T-helper 17 cell (primary cell): ENCODE data around the gene MRGPRG. TPM values are rescaled to one million over a fixed set of nuclear protein-coding genes. Genes with fewer than 3 reads are reported as not detected.

Experiments
- ATAC-seq: fragments of 150-1000 bp; cut with Tn5 transposase; 2 replicates; pipeline ENCODE4 v1.10.0; 2021; ENCODE audit warnings: mild to moderate bottlenecking, moderate library complexity
- DNase-seq, 3 donors: peaks; one replicate each; pipeline versions ENCODE4 v3.0.0 to v3.0.0-alpha.2; 2020 to 2021
- H3K9me3 ChIP-seq: one replicate; pipeline ENCODE4 v1.7.0; 2013; ENCODE audit warnings: low read length, mild to moderate bottlenecking; ENCODE audit not compliant: control insufficient read depth, poor library complexity, severe bottlenecking
- H3K27ac Mint-ChIP-seq: one replicate; pipeline ENCODE4 v1.8.0; 2022; ENCODE audit warnings: mild to moderate bottlenecking, moderate library complexity, mixed read lengths
- H3K27me3 Mint-ChIP-seq: one replicate; pipeline ENCODE4 v1.8.0; 2022; ENCODE audit warnings: mixed read lengths
- H3K36me3 Mint-ChIP-seq: one replicate; pipeline ENCODE4 v1.8.0; 2022; ENCODE audit warnings: low read depth, mixed read lengths
- H3K4me1 Mint-ChIP-seq: one replicate; pipeline ENCODE4 v1.8.0; 2022; ENCODE audit warnings: mild to moderate bottlenecking, mixed read lengths
- H3K4me3 Mint-ChIP-seq: one replicate; pipeline ENCODE4 v1.8.0; 2022; ENCODE audit warnings: mild to moderate bottlenecking, moderate library complexity, mixed read lengths
- total RNA-seq, 4 donors: library from RNA in 2 of 4; stranded (reverse) in 2 of 4; gene quantifications; one replicate each; pipeline ENCODE4 v1.2.3 and lab custom pipeline; 2022 to 2026

The MRGPRG gene
- total RNA-seq, 2 donors from 2014 or later, result not detected

DNA sequence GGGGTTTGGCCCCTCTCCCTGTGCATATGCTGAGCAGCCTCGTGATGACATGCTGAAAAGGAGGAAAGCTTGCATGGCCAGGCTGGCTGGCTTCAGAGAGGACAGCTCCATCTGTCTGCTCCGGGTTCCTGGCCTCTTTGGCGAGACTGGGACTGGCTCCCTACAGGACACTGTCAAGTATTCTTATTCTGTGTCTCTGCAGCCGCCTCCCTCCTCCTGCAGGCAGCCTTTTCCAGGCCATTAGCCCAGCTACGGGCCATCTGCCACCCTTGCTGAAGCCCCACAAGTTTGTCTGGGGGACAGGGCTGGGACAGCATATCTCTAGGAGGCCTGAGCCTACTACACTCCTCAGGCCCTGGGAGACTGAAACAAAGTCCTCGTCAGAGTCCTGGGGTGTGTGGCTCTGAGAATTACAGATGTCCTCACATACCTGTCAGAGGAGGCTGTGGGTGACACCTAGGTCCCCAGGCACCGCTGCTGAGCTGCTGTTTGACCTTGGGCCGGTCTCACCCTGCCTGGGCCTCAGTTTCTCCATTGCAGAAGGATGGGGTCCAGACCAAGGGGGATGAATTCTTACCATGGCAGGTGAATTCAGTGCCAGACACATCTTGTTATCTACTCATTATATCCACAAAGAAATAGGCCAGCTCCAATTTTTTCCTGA is 11.0 kb downstream of the MRGPRG start:
- no peaks in the 10 kb centered on the region for H3K27me3 Mint-ChIP-seq
- DNase-seq, result peak in 1 of 3 donors; percentile 4
- no peak for ATAC-seq

DNA sequence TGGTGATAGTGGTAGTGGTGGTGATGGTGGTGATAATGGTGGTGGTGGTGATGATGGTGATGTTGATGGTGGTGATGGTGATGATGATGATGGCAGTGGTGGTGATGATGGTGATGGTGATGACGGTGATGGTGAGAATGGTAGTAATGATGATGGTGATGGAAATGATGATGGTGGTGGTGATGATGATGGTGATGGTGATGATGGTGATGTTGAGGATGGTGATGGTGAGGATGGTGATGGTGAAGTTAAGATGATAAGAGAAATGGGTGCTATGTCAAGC is 11.8 kb downstream of the MRGPRG start:
- no peak for DNase-seq
- H3K36me3 Mint-ChIP-seq, result no peaks in the 10 kb centered on the region
- no peak overlapping the region for H3K4me3 Mint-ChIP-seq
- H3K27ac Mint-ChIP-seq, result no peak overlapping the region
- ATAC-seq, result no peak
- no peaks in the 10 kb centered on the region for H3K9me3 ChIP-seq
- H3K4me1 Mint-ChIP-seq, result no peaks in the 10 kb centered on the region
- peaks cover under 1% of the 10 kb centered on the region for H3K27me3 Mint-ChIP-seq

More for the DNA sequence above, 11.0 kb downstream of the MRGPRG start:
- H3K27ac Mint-ChIP-seq, result no peak overlapping the region
- no peak overlapping the region for H3K4me3 Mint-ChIP-seq
- H3K36me3 Mint-ChIP-seq, result no peaks in the 10 kb centered on the region
- no peaks in the 10 kb centered on the region for H3K4me1 Mint-ChIP-seq
- H3K9me3 ChIP-seq, result no peaks in the 10 kb centered on the region

DNA sequence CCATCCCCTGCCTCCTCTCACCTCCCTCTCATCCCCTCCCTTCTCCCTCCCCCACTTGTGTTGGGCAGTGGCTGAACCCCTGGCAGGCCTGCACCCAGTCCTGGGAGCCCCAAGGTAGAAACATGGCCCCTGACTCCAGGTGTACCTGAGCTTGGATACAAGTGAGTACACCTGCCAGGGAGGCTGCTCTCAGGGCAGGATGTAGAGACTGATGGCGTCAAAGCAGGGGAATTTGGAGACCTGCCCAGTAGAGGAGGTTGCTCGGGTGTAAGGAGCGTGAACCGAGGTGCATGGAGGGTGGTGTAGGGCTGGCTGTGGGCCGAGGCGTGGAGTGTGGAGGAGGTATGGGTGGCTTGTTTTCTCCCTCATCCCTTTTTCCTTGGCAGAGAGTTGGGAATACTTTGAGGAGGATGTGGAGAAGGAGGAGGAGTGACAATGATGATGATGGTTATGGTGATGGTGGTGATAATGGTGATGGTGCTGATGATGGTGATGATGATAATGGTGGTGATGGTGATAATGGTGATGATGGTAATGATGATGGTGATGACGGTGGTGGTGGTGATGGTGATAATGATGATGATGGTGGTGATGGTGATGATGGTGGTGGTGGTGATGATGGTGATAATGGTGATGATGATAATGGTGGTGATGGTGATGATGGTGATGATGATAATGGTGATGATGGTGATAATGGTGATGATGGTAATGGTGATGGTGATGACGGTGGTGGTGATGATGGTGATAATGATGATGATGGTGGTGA is 12.3 kb downstream of the MRGPRG start:
- Mint-ChIP-seq H3K27ac (no peak overlapping the region), H3K4me3 (no peak overlapping the region), H3K4me1 (no peaks in the 10 kb centered on the region), H3K27me3 (peaks cover 6% of the 10 kb centered on the region), H3K36me3 (no peaks in the 10 kb centered on the region)
- DNase-seq (no peak), ATAC-seq (no peak)
- H3K9me3 ChIP-seq, result no peaks in the 10 kb centered on the region

GRCh38 chr11:3205261-3206155 is 13.1 kb downstream of the MRGPRG start:
- Mint-ChIP-seq H3K4me1 (no peaks in the 10 kb centered on the region), H3K4me3 (no peak overlapping the region), H3K27ac (no peak overlapping the region), H3K36me3 (no peaks in the 10 kb centered on the region), H3K27me3 (peaks cover 7% of the 10 kb centered on the region)
- DNase-seq (no peak), ATAC-seq (no peak)
- no peaks in the 10 kb centered on the region for H3K9me3 ChIP-seq

DNA sequence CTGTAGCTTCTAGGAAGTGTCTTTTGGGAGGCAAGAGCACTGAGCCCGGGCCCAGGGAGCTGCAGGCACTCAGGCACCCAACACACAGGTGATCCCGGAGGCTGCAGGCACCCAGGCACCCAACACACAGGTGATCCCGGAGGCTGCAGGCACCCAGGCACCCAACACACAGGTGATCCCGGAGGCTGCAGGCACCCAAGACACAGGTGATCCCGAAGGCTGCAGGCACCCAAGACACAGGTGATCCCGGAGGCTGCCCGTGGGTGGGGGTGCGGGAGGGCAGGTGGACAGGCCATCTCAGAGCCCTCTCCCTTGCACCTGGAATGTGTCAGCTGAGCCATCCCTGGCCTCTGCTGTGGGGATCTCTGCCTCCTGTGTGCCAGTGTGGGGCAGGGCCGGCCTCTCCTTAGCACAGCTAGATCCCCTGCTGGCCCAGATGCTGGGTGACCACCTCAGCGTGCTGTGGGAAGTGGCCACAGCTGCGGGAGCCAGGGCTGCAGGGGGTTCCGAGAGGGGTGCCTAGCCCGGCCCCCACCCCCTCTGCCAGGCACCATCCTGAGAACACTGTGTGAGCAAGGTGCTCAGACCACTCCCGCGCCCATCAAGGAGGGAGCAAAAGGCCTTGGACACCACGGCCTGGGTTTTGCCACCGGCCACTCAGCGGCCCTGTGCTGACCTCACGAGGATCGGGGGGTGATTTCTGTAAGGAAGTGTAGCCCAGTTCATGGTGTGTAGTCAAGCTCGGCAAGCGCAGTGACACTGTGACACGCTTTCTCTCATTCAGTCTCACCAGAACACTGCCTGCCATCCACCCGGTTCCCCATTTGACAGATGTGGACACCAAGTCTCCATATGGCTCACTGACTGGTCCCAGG is 14.2 kb downstream of the MRGPRG start:
- no peak for DNase-seq
- H3K4me3 Mint-ChIP-seq, result no peak overlapping the region
- H3K27ac Mint-ChIP-seq, result no peak overlapping the region
- H3K4me1 Mint-ChIP-seq, result no peaks in the 10 kb centered on the region
- peaks cover 7% of the 10 kb centered on the region for H3K27me3 Mint-ChIP-seq
- H3K9me3 ChIP-seq, result no peaks in the 10 kb centered on the region
- ATAC-seq, result no peak
- H3K36me3 Mint-ChIP-seq, result no peaks in the 10 kb centered on the region

DNA sequence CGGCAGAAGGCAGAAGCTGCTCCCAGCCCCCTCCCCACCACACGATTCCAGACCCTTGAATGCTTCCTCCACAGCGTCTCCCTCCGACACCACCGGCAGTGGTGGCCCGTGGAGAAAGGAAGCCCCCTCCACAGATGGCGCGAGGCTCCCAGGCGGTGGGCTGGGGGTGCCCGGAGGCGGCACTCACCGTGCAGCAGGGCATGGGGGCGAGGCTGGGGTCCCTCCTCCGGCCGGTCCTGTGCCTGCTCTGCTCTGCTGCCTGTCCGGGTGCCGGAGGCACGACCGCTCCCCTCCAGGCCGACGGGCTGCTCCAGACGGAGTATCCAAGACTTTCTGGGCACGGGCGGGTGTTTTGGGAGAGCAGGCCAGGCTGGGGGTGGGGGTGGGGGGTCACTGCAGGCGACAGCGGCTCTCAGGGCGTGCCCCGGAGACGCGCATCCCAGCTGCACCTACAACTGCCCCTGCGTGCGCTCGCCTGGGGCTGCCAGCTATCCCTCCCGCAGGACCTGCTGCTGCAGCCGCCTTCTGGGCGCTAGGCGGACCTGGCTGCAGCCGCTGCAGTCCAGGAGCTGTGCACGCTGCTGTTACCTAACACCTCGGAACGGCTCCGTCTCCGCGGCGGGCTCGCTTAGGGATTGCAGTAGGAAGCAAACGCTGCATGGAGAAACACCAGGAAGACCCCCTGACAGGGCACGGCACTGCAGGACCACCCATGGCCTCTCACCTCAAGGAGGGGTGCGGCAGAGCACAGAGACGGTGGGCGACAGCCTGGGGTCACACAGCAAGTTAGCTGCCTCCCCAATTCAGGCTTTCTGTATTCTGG is 15.2 kb downstream of the MRGPRG start:
- Mint-ChIP-seq H3K27me3 (peaks cover 9% of the 10 kb centered on the region), H3K4me3 (no peak overlapping the region), H3K27ac (no peak overlapping the region), H3K36me3 (no peaks in the 10 kb centered on the region), H3K4me1 (no peaks in the 10 kb centered on the region)
- DNase-seq, result no peak
- no peak for ATAC-seq
- no peaks in the 10 kb centered on the region for H3K9me3 ChIP-seq

DNA sequence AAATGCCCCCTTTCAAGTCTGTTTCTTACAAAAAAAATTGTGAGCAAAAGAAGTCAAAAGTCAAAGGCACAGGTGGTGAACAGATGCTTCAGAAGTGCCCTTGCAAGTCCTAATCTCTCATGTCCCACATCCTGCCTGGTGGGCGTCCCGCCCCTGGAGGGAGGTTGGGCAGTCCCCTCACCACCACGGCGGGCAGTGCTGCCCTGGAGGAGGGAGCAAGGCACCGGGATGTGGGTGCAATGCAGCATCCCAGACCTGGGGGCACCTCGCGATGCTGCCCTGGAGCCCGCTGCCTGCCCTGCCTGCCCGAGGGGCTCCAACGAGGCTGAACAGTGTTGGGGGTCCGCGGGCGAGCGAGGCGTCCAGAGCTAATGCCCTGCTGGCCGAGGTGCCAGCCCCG is 15.9 kb downstream of the MRGPRG start:
- no peaks in the 10 kb centered on the region for H3K36me3 Mint-ChIP-seq
- H3K4me1 Mint-ChIP-seq, result no peaks in the 10 kb centered on the region
- peaks cover 15% of the 10 kb centered on the region for H3K27me3 Mint-ChIP-seq
- no peak overlapping the region for H3K4me3 Mint-ChIP-seq
- no peak for DNase-seq
- no peak for ATAC-seq
- H3K27ac Mint-ChIP-seq, result no peak overlapping the region
- no peaks in the 10 kb centered on the region for H3K9me3 ChIP-seq

- Mint-ChIP-seq H3K4me1 (no peaks in the 10 kb centered on the region), H3K36me3 (no peaks in the 10 kb centered on the region), H3K27me3 (peaks cover 18% of the 10 kb centered on the region), H3K4me3 (no peak overlapping the region), H3K27ac (no peak overlapping the region)
- no peak for DNase-seq
- no peak for ATAC-seq
- no peaks in the 10 kb centered on the region for H3K9me3 ChIP-seq
These were observed 16.3 kb downstream of the MRGPRG start for GRCh38 chr11:3202305-3202704.

DNA sequence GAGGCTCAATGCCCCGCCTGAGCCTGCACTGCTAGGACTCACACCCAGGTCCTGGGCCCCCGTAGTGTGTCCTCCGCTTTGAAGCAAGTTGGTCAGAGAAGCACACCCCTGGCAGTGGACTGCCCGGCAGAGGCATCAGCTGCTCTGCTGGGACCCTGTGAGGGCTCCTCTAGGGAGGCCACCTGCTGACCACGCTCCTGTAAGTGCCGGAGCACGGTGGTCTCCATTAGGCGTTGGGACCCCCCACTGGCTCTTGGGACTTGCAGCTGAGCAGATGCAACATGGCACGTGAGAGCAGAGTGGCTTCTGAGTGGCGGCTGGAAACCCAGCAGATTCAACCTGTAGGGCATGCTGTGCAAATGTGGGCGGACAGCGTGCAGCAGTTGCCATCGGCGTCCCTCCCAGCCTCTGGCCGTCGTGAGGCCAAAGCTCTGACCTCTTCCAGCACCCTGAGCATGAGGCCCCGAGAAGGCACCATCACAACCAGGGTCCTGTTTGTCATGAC is 16.9 kb downstream of the MRGPRG start:
- H3K4me3 Mint-ChIP-seq, result no peak overlapping the region
- no peaks in the 10 kb centered on the region for H3K4me1 Mint-ChIP-seq
- no peaks in the 10 kb centered on the region for H3K36me3 Mint-ChIP-seq
- ATAC-seq, result no peak
- no peak for DNase-seq
- H3K9me3 ChIP-seq, result no peaks in the 10 kb centered on the region
- H3K27ac Mint-ChIP-seq, result no peak overlapping the region
- peaks cover 21% of the 10 kb centered on the region for H3K27me3 Mint-ChIP-seq

- Mint-ChIP-seq H3K4me3 (no peak overlapping the region), H3K27ac (no peak overlapping the region), H3K4me1 (no peaks in the 10 kb centered on the region), H3K27me3 (peaks cover 23% of the 10 kb centered on the region), H3K36me3 (no peaks in the 10 kb centered on the region)
- H3K9me3 ChIP-seq, result no peaks in the 10 kb centered on the region
- ATAC-seq (no peak), DNase-seq (no peak)
These were observed 17.5 kb downstream of the MRGPRG start for GRCh38 chr11:3201112-3201581.

DNA sequence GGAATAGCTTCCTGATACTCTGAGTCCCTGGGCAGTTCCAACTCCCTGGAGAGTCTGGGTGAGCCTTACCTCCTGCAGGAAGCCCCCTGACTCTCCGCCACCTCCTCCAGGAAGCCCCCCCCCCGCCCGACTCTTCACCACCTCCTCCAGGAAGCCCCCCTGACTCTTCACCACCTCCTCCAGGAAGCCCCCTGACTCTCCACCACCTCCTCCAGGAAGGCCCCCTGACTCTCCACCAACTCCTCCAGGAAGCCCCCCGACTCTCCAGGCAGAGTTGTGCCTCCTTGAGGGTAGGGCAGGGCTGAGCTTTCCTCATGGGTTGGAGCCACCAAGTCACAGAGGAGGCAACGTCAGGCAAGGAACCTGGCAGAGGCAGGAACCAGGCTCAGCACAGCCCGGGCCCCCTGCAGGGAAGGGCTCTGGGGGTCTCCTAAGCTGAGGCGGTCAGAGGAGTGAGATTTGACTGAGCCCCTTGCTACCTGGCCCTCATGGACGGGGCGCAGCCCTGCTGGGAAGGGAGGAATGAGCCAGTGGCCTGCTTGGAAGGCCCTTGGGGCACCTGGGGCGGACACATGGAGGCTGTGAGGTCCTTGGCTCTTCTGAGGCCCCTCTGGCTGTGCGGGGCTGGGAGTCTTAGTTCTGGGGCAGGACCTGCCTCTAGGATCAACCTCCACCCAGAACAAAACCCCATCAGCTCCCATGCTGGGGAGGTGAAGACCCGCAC is 18.1 kb downstream of the MRGPRG start:
- H3K9me3 ChIP-seq, result no peaks in the 10 kb centered on the region
- no peak for ATAC-seq
- peak in 1 of 3 donors; percentile 6 for DNase-seq
- Mint-ChIP-seq H3K36me3 (no peaks in the 10 kb centered on the region), H3K4me3 (no peak overlapping the region), H3K27ac (no peak overlapping the region), H3K27me3 (peaks cover 23% of the 10 kb centered on the region), H3K4me1 (no peaks in the 10 kb centered on the region)
